ENCODE measurements around the gene LIG1.

The LIG1 gene

DNA sequence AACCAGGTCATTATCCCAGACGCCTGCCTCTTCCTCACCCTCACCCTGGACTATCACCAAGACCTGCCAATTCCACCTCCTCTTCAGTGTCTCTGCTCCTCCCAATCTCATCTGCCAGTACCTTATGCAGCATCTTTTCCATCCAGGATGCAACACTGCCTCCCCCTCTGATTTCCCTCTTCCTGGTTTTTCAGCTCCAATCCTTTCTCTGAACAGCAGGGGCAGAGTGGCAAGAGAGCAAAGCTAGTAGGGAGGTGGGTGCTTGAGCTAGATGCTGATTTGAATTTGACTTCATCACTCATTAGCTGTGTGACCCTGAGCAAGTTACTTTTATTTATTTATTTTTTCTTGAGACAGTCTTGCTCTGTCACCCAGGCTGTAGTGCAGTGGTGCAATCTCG, 100.7 kb downstream of the LIG1 start:
- no peak for DNase-seq

All from CD4-positive, alpha-beta T cell treated with Interleukin-1 beta for 1 hour (primary cell).